GM18498 (cell line): ENCODE data around the gene ARHGAP36.

Source experiments
- ATAC-seq: cut with Tn5 transposase; IDR thresholded peaks from one replicate; pipeline ENCODE4 v1.9.1; 2021; ENCODE audit warnings: mild to moderate bottlenecking, moderate library complexity; ENCODE audit not compliant: unreplicated experiment

The ARHGAP36 gene

GRCh38 chrX:131058136-131058868 is at the start of gene ARHGAP36:
Gene ARHGAP36 (plus strand): TSS chrX:131058346. CDS start chrX:131081666, 23,320 bp downstream.
- ATAC-seq: no peak

- no peak for ATAC-seq
Measured at GRCh38 chrX:131010186-131010585, 48.0 kb upstream of the ARHGAP36 start.

GRCh38 chrX:131025336-131025735 is 32.8 kb upstream of the ARHGAP36 start:
- no peak for ATAC-seq

- ATAC-seq: no peak
Measured at GRCh38 chrX:131032354-131033230, 25.6 kb upstream of the ARHGAP36 start.

- ATAC-seq: no peak
Measured at GRCh38 chrX:131034063-131034462, 24.1 kb upstream of the ARHGAP36 start.

- ATAC-seq: no peak
Measured at GRCh38 chrX:131040781-131041180, 17.4 kb upstream of the ARHGAP36 start.

GRCh38 chrX:131041667-131042066 is 16.5 kb upstream of the ARHGAP36 start:
- ATAC-seq: no peak

GRCh38 chrX:131045726-131046125 is 12.4 kb upstream of the ARHGAP36 start:
- ATAC-seq: no peak

GRCh38 chrX:131046596-131046995 is 11.6 kb upstream of the ARHGAP36 start:
- ATAC-seq: no peak

- no peak for ATAC-seq
Measured at GRCh38 chrX:131047180-131047579, 11.0 kb upstream of the ARHGAP36 start.

- ATAC-seq: no peak
Measured at GRCh38 chrX:131053076-131053475, 5.1 kb upstream of the ARHGAP36 start.

- no peak for ATAC-seq
Measured at GRCh38 chrX:131054906-131055305, 3.2 kb upstream of the ARHGAP36 start.

GRCh38 chrX:131057706-131058105 is 440 bp upstream of the ARHGAP36 start:
- ATAC-seq: no peak

- no peak for ATAC-seq
Measured at GRCh38 chrX:131059246-131059645, 1.1 kb downstream of the ARHGAP36 start.

- ATAC-seq: no peak
Measured at GRCh38 chrX:131060147-131060546, 2.0 kb downstream of the ARHGAP36 start.

GRCh38 chrX:131061306-131061705 is 3.2 kb downstream of the ARHGAP36 start:
- ATAC-seq: no peak

GRCh38 chrX:131063613-131064012 is 5.5 kb downstream of the ARHGAP36 start:
- no peak for ATAC-seq

GRCh38 chrX:131066237-131066636 is 8.1 kb downstream of the ARHGAP36 start:
- ATAC-seq: no peak

GRCh38 chrX:131067216-131067615 is 9.1 kb downstream of the ARHGAP36 start:
- ATAC-seq: no peak

GRCh38 chrX:131067846-131068745 is 9.9 kb downstream of the ARHGAP36 start:
- no peak for ATAC-seq
